ENCODE data around the gene PKD2L1. TPM values are rescaled to one million over a fixed set of nuclear protein-coding genes. Genes with fewer than 3 reads are reported as not detected.
"Not testable (repeated sequence)": the region's sequence is repeated elsewhere in the genome, so short reads cannot be mapped to it uniquely, and the experiment has no call there.

PKD2L1 gene
- total RNA-seq, 4 donors from 2014 or later: 0.14 to 1.9 TPM; not detected in 2

DNA sequence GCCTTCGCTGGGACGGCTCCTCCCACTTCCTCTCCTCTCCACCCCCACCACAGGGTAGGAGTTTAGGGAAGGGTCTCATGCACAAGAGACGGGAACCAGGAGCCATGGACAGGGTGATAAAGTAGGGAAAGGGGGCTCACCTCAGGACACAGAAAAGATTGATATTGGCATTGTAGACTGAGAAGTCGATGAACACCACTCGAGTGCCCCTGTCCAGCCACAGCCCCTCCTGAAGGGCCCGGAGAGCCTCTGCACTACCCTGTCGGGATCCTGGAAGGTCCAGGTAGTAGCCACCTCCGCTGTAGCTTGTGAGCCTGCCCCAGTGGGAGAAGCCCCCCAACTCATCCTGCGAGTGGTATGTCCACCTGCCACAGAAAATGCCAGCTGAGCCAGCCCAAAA, 32.8 kb downstream of the PKD2L1 start:
- in situ Hi-C loops (cut with MboI; ENCODE audit: low pct_ligation_motif_present in 1 of 4, low pct_unique_long_range_greater_than_20kb in 1 of 4, low sequenced_read_pairs in 3 of 4): no loop called here
- TF ChIP-seq POLR2A (IDR thresholded peaks at IDR 0.05) (no peak), EP300 (IDR thresholded peaks at IDR 0.05; ENCODE audit: low read depth) (no peak), POLR2AphosphoS5 (IDR thresholded peaks at IDR 0.05) (no peak)
- TF ChIP-seq, protein P1, sequence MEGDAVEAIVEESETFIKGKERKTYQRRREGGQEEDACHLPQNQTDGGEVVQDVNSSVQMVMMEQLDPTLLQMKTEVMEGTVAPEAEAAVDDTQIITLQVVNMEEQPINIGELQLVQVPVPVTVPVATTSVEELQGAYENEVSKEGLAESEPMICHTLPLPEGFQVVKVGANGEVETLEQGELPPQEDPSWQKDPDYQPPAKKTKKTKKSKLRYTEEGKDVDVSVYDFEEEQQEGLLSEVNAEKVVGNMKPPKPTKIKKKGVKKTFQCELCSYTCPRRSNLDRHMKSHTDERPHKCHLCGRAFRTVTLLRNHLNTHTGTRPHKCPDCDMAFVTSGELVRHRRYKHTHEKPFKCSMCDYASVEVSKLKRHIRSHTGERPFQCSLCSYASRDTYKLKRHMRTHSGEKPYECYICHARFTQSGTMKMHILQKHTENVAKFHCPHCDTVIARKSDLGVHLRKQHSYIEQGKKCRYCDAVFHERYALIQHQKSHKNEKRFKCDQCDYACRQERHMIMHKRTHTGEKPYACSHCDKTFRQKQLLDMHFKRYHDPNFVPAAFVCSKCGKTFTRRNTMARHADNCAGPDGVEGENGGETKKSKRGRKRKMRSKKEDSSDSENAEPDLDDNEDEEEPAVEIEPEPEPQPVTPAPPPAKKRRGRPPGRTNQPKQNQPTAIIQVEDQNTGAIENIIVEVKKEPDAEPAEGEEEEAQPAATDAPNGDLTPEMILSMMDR (IDR thresholded peaks at IDR 0.05): no peak
- Histone ChIP-seq H3K9me3 (no peaks in the 10 kb centered on the region), H3K36me3 (no peaks in the 10 kb centered on the region), H3K27me3 (peaks cover 21% of the 10 kb centered on the region), H3K4me1 (no peaks in the 10 kb centered on the region), H3K27ac (no peak overlapping the region), H3K4me3 (no peak overlapping the region)
- no peak for DNase-seq
- intact Hi-C loops (cut with DNase I; ENCODE audit: low total_unique reads): no loop called here
- 63% methylated on average over 9 of the region's 9 CpGs; no CpG with 5 or more reads in 1 of the 2 donors for WGBS, 2 donors (ENCODE audit: low coverage in 1 of 2)

DNA sequence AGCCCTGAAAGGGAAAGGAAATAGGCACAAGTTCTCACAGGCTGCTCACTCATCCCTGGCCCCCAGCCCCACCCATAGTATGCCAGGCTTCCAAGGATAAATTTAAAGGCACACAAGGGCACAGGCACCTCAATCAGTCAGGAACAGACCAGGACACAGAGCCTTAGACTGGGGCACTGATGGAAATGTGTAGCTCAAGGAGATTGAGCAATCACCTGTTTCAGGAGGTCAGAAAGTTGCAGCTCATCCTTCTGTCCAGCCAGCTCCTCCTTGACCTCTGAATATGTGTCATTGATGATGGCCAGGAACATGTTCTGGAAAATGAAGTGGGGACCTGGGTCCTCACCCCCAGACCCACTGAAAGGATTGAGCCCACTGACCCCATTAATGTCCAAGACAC, 37.0 kb downstream of the PKD2L1 start:
- H3K9me3 ChIP-seq: no peaks in the 10 kb centered on the region
- H3K4me3 ChIP-seq: no peak overlapping the region
- TF ChIP-seq POLR2AphosphoS5 (IDR thresholded peaks at IDR 0.05): no peak
- TF ChIP-seq, protein P1 (IDR thresholded peaks at IDR 0.05): no peak
- no peak for TF ChIP-seq POLR2A (IDR thresholded peaks at IDR 0.05)
- TF ChIP-seq EP300 (IDR thresholded peaks at IDR 0.05; ENCODE audit: low read depth): no peak
- in situ Hi-C loops (cut with MboI; ENCODE audit: low pct_ligation_motif_present in 1 of 4, low pct_unique_long_range_greater_than_20kb in 1 of 4, low sequenced_read_pairs in 3 of 4) (no loop called here), intact Hi-C loops (cut with DNase I; ENCODE audit: low total_unique reads) (no loop called here)
- no peak for DNase-seq
- H3K36me3 ChIP-seq: no peaks in the 10 kb centered on the region
- no peak overlapping the region for H3K27ac ChIP-seq
- H3K27me3 ChIP-seq: peaks cover 16% of the 10 kb centered on the region
- no peaks in the 10 kb centered on the region for H3K4me1 ChIP-seq

DNA sequence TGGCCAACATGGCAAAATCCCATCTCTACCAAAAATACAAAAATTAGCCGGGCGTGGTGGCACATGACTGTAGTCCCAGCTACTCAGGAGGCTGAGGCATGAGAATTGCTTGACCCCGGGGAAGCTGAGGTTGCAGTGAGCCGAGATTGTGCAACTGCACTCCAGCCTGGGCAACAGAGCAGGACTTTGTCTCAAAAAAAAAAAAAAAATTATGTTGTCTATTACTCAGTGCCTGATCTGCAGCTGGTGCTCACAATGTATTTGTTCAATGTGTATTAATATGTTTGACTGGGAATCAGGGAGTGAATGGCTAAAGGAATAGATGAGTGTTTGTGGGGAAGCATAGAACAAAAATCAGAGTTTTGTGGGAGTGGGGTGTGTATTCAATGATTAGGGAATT, 37.7 kb downstream of the PKD2L1 start:
- DNase-seq: peak; percentile 20
- 60 to 71% methylated on average over 1 to 4 of the region's 4 CpGs for WGBS, 2 donors (ENCODE audit: low coverage in 1 of 2)
- in situ Hi-C loops (cut with MboI; ENCODE audit: low pct_ligation_motif_present in 1 of 4, low pct_unique_long_range_greater_than_20kb in 1 of 4, low sequenced_read_pairs in 3 of 4): not testable (repeated sequence)

DNA sequence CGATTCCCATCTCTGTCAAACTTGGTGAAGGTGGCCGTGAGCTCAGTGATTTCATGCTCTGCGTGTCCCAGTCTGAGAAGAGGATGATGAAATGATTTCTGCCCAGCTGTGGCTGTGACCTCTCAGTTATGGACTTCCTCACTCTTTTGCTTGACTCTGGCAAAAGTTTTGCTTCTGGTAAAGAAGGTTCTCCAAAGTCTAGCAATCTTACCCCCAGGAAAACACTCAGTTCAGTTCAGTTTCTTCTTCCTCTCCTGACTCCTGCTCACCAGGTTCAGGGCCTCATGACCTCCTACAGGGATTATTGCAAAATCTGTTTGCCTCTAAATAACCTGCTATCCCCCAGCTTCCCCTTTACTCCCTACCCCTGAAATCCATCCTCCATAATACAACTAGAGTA, 38.7 kb downstream of the PKD2L1 start:
- peaks cover 0 to 5% (median 0%) of the 10 kb centered on the region in 4 donors for H3K4me1 ChIP-seq
- H3K4me3 ChIP-seq: no peak overlapping the region
- intact Hi-C loops (cut with DNase I; ENCODE audit: low total_unique reads): no loop called here
- 70 to 77% methylated on average over 2 to 3 of the region's 3 CpGs for whole genome bisulfite sequencing, 2 donors (ENCODE audit: low coverage in 1 of 2)
- peaks cover 7% of the 10 kb centered on the region for H3K27me3 ChIP-seq
- peak overlapping the region in 3 of 4 donors; percentile 28 to 47 (median 30) for H3K27ac ChIP-seq
- H3K9me3 ChIP-seq: no peaks in the 10 kb centered on the region
- in situ Hi-C loops (cut with MboI; ENCODE audit: low pct_ligation_motif_present in 1 of 4, low pct_unique_long_range_greater_than_20kb in 1 of 4, low sequenced_read_pairs in 3 of 4): no loop called here
- no peak for DNase-seq
- no peak for TF ChIP-seq POLR2A (IDR thresholded peaks at IDR 0.05)
- no peak for TF ChIP-seq EP300 (IDR thresholded peaks at IDR 0.05; ENCODE audit: low read depth)
- H3K36me3 ChIP-seq: no peaks in the 10 kb centered on the region

More for the DNA sequence above, 37.7 kb downstream of the PKD2L1 start:
- H3K4me3 ChIP-seq; intact Hi-C loops (cut with DNase I; ENCODE audit: low total_unique reads); H3K9me3 ChIP-seq; H3K36me3 ChIP-seq; H3K4me1 ChIP-seq: not testable (repeated sequence)
- peak overlapping the region in 1 of 4 donors; percentile 28 for H3K27ac ChIP-seq
- H3K27me3 ChIP-seq: peaks cover 16% of the 10 kb centered on the region

DNA sequence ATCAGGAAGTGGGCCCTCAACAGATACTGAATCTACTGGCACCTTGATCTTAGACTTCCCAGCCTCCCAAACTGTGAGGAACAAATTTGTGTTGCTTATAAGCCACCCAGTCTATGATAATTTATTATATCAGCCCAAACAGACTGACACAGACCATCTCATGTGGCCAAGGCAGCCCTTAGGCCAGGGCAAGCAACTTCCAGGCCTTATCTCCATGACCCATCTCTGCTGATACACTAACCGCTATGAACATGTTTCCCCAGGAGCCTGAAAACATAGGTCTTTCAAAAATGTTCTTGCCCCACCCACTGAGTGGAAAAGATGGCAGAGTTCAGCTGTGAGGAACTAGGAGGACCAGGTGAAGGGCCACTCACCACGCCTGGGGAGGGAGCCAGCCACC, 40.4 kb downstream of the PKD2L1 start:
- DNase-seq: no peak
- in situ Hi-C loops (cut with MboI; ENCODE audit: low pct_ligation_motif_present in 1 of 4, low pct_unique_long_range_greater_than_20kb in 1 of 4, low sequenced_read_pairs in 3 of 4): no loop called here
- Histone ChIP-seq H3K9me3 (no peaks in the 10 kb centered on the region), H3K27ac (no peak overlapping the region), H3K4me1 (peaks cover 0 to 18% (median 9%) of the 10 kb centered on the region in 4 donors), H3K27me3 (peaks cover 4% of the 10 kb centered on the region), H3K36me3 (no peaks in the 10 kb centered on the region), H3K4me3 (no peak overlapping the region)
- TF ChIP-seq EP300 (IDR thresholded peaks at IDR 0.05; ENCODE audit: low read depth) (no peak), POLR2AphosphoS5 (IDR thresholded peaks at IDR 0.05) (no peak), POLR2A (IDR thresholded peaks at IDR 0.05) (no peak)
- TF ChIP-seq, protein P1 (IDR thresholded peaks at IDR 0.05): no peak
- intact Hi-C loops (cut with DNase I; ENCODE audit: low total_unique reads): no loop called here
- WGBS, 2 donors (ENCODE audit: low coverage in 1 of 2): 82% methylated on average over 2 of the region's 2 CpGs; no CpG with 5 or more reads in 1 of the 2 donors
